ENCODE data around the gene EEF1AKMT2. TPM values are rescaled to one million over a fixed set of nuclear protein-coding genes. Genes with fewer than 3 reads are reported as not detected.

EEF1AKMT2 gene
- total RNA-seq, 1 donor from 2014 or later: 41.0 TPM

DNA sequence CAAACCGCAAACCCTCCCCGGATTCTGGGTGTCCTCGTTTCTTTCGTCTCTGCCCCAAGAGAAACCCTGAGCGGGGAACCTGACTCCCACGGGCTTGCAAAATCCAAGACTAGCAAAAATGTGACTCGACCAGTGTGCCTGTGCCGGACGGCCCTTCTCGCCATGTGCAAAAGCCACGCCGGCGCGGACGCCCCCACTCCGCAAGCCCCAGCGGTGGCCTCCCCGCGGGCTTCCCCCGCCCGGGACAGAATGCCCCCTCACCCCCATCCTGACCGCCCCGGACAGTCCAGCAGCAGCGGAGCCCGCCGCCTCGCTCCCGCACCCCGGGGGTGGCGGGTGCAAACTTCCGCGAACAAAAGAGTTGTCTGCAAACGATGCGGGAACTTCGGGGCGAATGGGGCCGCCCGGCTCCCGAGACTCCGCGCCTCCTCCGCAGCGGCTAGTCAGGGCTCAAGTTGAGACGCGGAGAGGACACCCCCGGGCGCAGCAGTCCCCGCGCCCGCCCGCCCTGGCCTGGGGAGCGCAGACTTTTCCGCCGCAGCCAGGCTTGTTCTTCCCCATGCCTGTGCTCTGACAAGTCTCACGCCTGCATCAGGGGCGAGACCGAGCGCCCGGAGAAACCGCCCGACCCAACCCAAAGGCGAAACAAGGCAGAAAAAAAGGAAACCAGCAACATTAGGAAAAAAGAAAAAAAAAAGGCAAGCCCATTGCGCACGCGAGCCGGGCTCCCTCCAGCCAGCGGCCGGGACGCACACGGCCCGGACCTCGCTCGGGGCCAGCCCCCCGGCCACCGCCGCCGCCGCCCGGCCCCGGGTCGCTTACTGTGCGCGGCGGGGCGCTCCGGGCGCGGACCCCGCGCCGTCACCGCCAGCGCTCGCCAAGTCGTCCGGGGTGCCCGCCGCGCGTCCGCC lies 48.2 kb downstream of the EEF1AKMT2 start:
- Histone ChIP-seq H3K4me3 (peak overlapping the region; percentile 93), H3K4me2 (peak overlapping the region; percentile 99), H4K20me1 (ENCODE audit: low read depth) (peaks cover 58% of the 10 kb centered on the region), H3K4me1 (peaks cover 52% of the 10 kb centered on the region), H3F3A (ENCODE audit: low read depth) (peaks cover 79% of the 10 kb centered on the region), H2AFZ (replicated peaks) (peak overlapping the region; percentile 65), H3K27me3 (no peaks in the 10 kb centered on the region), H3K27ac (no peak overlapping the region), H3K79me2 (ENCODE audit: low read depth) (peaks cover 41% of the 10 kb centered on the region), H3K36me3 (no peaks in the 10 kb centered on the region), H3K9ac (peak overlapping the region; percentile 36), H3K9me3 (ENCODE audit: low read depth) (no peaks in the 10 kb centered on the region)
- H3K4me3 Mint-ChIP-seq: peak overlapping the region; percentile 99
- no peak overlapping the region for H3K27ac Mint-ChIP-seq
- no peaks in the 10 kb centered on the region for H3K9me3 Mint-ChIP-seq
- peaks cover 60% of the 10 kb centered on the region for H3K4me1 Mint-ChIP-seq
- H3K36me3 Mint-ChIP-seq: peaks cover 1% of the 10 kb centered on the region
- peaks cover 3% of the 10 kb centered on the region for H3K27me3 Mint-ChIP-seq (ENCODE audit: insufficient read depth, low read depth)
- no peak for TF ChIP-seq EZH2phosphoT487 (IDR thresholded peaks at IDR 0.05)
- no peak for TF ChIP-seq EZH2 (IDR thresholded peaks at IDR 0.05)
- no peak for TF ChIP-seq CTCF (IDR thresholded peaks at IDR 0.05)
- DNase-seq (ENCODE audit: low spot score): peak; percentile 63

DNA sequence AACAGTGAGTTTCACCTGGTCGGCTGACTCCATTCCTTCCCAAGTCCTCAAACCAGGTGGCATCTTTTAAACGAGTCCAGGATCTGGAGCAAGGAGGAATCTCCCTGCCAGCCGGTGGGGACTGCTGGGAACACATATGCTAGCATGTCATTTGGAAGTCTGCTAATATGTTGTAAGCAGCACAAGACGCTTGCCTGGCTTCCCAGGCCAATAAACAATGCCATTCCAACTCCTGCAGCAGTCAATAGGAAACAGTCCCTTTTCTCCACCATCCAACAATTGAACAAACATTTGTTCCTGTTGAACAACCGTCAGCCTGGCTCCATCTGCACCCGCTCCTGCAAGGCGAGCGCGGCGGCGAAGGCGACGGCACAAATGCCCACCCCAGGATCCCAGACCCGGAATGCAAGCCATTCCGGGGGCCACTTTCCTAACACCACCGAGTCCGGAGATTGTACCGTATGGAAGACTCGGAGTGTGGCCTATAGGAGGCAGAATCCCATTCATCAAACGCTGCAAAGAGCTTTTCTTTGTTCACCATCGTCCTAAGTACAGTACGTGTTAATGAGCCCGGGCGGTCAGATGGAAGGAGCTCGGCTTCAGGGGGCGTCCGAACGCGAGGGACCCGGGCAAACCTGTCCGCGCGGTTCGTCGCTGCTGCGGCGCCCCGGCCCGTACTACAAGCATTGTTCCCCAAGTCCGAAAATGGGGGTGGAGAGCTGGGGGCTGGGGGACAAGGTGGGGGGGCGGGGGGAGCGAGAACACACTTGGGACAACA lies 49.1 kb downstream of the EEF1AKMT2 start:
- peak; percentile 44 for TF ChIP-seq CTCF (IDR thresholded peaks at IDR 0.05)
- TF ChIP-seq EZH2phosphoT487 (IDR thresholded peaks at IDR 0.05): no peak
- H3K4me1 ChIP-seq: peaks cover 53% of the 10 kb centered on the region
- H3F3A ChIP-seq (ENCODE audit: low read depth): peaks cover 80% of the 10 kb centered on the region
- peak overlapping the region; percentile 99 for H3K4me2 ChIP-seq
- Mint-ChIP-seq H3K27me3 (ENCODE audit: insufficient read depth, low read depth) (peaks cover 3% of the 10 kb centered on the region), H3K9me3 (no peaks in the 10 kb centered on the region), H3K36me3 (no peaks in the 10 kb centered on the region), H3K27ac (peak overlapping the region; percentile 83), H3K4me1 (peaks cover 68% of the 10 kb centered on the region), H3K4me3 (peak overlapping the region; percentile 99)
- peak overlapping the region; percentile 14 for H3K27ac ChIP-seq
- H3K4me3 ChIP-seq: peak overlapping the region; percentile 93
- no peaks in the 10 kb centered on the region for H3K36me3 ChIP-seq
- no peaks in the 10 kb centered on the region for H3K27me3 ChIP-seq
- peak; percentile 80 for DNase-seq (ENCODE audit: low spot score)
- peak overlapping the region; percentile 36 for H3K9ac ChIP-seq
- H3K79me2 ChIP-seq (ENCODE audit: low read depth): peaks cover 50% of the 10 kb centered on the region
- H3K9me3 ChIP-seq (ENCODE audit: low read depth): no peaks in the 10 kb centered on the region
- peak overlapping the region; percentile 43 for H2AFZ ChIP-seq (replicated peaks)
- H4K20me1 ChIP-seq (ENCODE audit: low read depth): peaks cover 67% of the 10 kb centered on the region

DNA sequence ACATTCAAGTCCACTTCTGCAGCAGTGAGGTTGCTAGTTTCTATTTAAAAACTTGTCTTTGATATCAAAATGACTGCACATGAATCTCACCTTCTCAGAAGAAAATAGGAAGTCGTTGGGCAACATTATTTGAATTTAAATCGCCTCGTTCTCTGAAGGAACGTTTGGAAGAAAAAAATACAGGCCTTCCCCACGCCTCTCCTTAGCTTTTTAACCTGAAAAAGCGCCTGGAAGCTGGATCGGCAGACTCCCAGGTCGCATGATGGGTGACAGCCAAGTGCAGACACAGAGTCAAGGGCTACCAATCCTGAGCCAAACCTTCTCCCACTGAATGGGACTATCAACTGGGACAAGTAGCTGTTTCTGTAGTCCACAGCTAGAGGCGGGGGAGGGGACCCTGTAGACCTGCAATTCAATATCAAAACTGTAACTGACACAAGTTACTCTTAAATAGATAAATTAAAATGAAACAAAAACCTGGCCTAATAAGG lies 49.7 kb downstream of the EEF1AKMT2 start:
- TF ChIP-seq EZH2phosphoT487 (IDR thresholded peaks at IDR 0.05) (no peak), EZH2 (IDR thresholded peaks at IDR 0.05) (no peak), CTCF (IDR thresholded peaks at IDR 0.05) (no peak)
- Histone ChIP-seq H3K79me2 (ENCODE audit: low read depth) (peaks cover 56% of the 10 kb centered on the region), H3F3A (ENCODE audit: low read depth) (peaks cover 76% of the 10 kb centered on the region), H3K4me2 (peak overlapping the region; percentile 99), H3K4me1 (peaks cover 53% of the 10 kb centered on the region), H3K9me3 (ENCODE audit: low read depth) (no peaks in the 10 kb centered on the region), H3K36me3 (no peaks in the 10 kb centered on the region), H3K27ac (no peak overlapping the region), H4K20me1 (ENCODE audit: low read depth) (peaks cover 71% of the 10 kb centered on the region), H3K9ac (no peak overlapping the region), H2AFZ (replicated peaks) (no peak overlapping the region), H3K27me3 (no peaks in the 10 kb centered on the region), H3K4me3 (peak overlapping the region; percentile 93)
- no peaks in the 10 kb centered on the region for H3K9me3 Mint-ChIP-seq
- DNase-seq (ENCODE audit: low spot score): no peak
- H3K4me1 Mint-ChIP-seq: peaks cover 74% of the 10 kb centered on the region
- peak overlapping the region; percentile 99 for H3K4me3 Mint-ChIP-seq
- H3K27ac Mint-ChIP-seq: no peak overlapping the region
- no peaks in the 10 kb centered on the region for H3K36me3 Mint-ChIP-seq
- H3K27me3 Mint-ChIP-seq (ENCODE audit: insufficient read depth, low read depth): peaks cover 3% of the 10 kb centered on the region

All from neural progenitor cell (in vitro differentiated cells).